Measurements from ENCODE around the gene EMSY.

The EMSY gene

DNA sequence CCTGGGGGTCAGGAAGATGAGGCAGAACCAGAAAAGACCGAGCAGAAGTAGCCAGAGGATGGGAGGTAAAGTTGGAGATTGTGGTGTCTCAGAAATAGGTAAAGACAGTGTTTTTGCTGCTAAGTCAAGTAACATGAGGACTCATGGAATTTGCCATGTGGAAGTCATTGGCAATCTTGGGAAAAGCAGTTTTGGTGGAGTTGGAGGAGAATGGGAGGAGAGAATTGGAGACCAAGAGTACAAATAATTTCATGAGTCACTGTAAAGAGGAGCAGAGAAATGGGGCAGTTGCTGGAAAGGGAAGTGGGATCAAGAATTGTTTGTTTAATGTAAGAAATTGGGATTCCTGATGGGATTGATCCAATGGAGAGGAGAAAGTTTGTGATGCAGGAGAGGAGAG is 114.1 kb downstream of the EMSY start:
- TF ChIP-seq ZFX (IDR thresholded peaks at IDR 0.05; ENCODE audit: borderline replicate concordance): no peak
- TF ChIP-seq CTCF (IDR thresholded peaks at IDR 0.05): no peak
- H3K27ac ChIP-seq: no peak overlapping the region

- TF ChIP-seq ZFX (IDR thresholded peaks at IDR 0.05; ENCODE audit: borderline replicate concordance) (no peak), CTCF (IDR thresholded peaks at IDR 0.05) (no peak)
- no peak overlapping the region for H3K27ac ChIP-seq
Observed at GRCh38 chr11:76559346-76559745, 114.5 kb downstream of the EMSY start.

DNA sequence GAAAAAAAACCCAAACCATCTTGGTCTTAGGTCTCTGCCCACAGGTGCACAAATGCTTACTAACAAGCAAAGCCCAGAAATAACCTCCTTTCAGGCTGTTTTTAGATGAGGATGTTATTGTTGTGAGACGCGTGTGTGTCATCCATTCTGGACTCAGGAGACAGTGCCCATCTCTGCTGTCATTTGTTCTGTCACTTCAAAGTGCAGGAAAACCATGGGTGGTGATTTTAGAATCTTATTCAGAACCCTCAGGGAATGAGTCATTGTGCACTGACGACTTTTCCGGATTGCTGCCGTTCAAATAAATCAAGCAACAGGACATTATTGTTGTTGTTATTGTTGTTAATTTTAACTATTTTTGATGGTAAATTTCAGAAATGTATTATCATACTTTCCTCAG is 115.4 kb downstream of the EMSY start:
- H3K27ac ChIP-seq: no peak overlapping the region
- TF ChIP-seq CTCF (IDR thresholded peaks at IDR 0.05) (no peak), ZFX (IDR thresholded peaks at IDR 0.05; ENCODE audit: borderline replicate concordance) (no peak)

DNA sequence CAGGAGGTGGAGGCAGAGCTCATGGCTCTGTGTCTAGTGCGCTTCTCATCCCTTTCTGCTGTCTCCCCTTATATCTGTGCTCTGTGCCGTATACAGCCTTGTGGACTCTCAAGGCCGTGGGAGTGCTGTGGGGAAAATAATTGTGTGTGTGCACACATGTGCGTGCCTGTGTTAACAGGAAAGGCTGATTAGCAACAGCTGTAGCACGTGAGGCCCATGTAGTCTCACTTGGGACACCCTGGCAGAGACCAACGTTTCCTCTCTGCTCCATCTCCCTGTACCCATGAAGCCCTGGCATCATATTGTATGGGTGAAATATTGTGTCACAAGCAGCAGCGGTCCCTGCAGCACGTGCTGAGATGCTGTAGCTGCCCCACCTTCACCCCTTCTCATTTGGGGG is 116.4 kb downstream of the EMSY start:
- TF ChIP-seq ZFX (IDR thresholded peaks at IDR 0.05; ENCODE audit: borderline replicate concordance) (no peak), CTCF (IDR thresholded peaks at IDR 0.05) (no peak)
- H3K27ac ChIP-seq: no peak overlapping the region

- H3K27ac ChIP-seq: no peak overlapping the region
- no peak for TF ChIP-seq ZFX (IDR thresholded peaks at IDR 0.05; ENCODE audit: borderline replicate concordance)
- no peak for TF ChIP-seq CTCF (IDR thresholded peaks at IDR 0.05)
Observed at GRCh38 chr11:76562541-76562940, 117.7 kb downstream of the EMSY start.

DNA sequence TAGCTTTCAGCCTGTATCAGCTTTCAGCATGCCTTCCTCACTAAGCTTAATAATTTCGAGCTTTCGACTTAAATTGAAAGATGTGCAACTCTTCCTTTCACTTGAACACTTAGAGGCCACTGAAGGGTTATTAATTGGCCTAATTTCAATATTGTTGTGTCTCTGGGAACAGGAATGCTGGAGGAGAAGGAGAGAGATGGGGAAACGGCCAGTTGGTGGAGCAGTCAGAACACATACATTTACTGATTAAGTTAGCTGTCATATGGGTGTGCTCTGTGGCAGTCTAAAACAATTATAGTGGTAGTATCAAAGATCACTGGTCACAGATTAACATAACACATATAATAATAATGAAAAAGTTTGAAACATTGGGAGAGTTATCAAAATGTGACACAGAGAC is 119.5 kb downstream of the EMSY start:
- TF ChIP-seq CTCF (IDR thresholded peaks at IDR 0.05) (no peak), ZFX (IDR thresholded peaks at IDR 0.05; ENCODE audit: borderline replicate concordance) (no peak)
- no peak overlapping the region for H3K27ac ChIP-seq

GRCh38 chr11:76566811-76567210 is 122.0 kb downstream of the EMSY start:
- no peak for TF ChIP-seq CTCF (IDR thresholded peaks at IDR 0.05)
- TF ChIP-seq ZFX (IDR thresholded peaks at IDR 0.05; ENCODE audit: borderline replicate concordance): no peak

More at GRCh38 chr11:76566811-76567210, 122.0 kb downstream of the EMSY start:
- H3K27ac ChIP-seq: no peak overlapping the region

Measured in 22Rv1 (cell line).